Vagina (tissue), 2 donors: ENCODE measurements around the gene PTMS.

ENCODE experiments used
- CTCF ChIP-seq, 3 experiments: fragments of 450-650 bp in 2 of 3; fragments of 200-600 bp in 1 of 3; sonication (generic) in 1 of 3; IDR thresholded peaks; one replicate each; pipeline ENCODE4 v1.5.1; 2017 to 2019; ENCODE audit warnings: antibody characterized with exemption in 3 of 3, mild to moderate bottlenecking in 2 of 3, moderate library complexity in 2 of 3
- POLR2A ChIP-seq, 2 donors: fragments of 450-650 bp; IDR thresholded peaks; one replicate each; pipeline ENCODE4 v1.6.1; 2017; ENCODE audit warnings: antibody characterized with exemption in 2 of 2, mild to moderate bottlenecking in 2 of 2, moderate library complexity in 2 of 2

GRCh38 chr12:6796576-6796975, 30.4 kb downstream of the PTMS start:
- no peak for TF ChIP-seq CTCF (IDR thresholded peaks at IDR 0.05)
- no peak for TF ChIP-seq POLR2A (IDR thresholded peaks at IDR 0.05)
